A673 (cell line): ENCODE measurements around the gene SLC26A4. TPM values are rescaled to one million over a fixed set of nuclear protein-coding genes. Genes with fewer than 3 reads are reported as not detected.

Source experiments
- BruUV-seq: library from RNA; stranded (reverse); fragments of 400-500 nt; replicated peaks from 2 replicates; lab custom pipeline; 2021; lab: Mats Ljungman, UMichigan
- CTCF ChIA-PET: fragments of 300-600 bp; sonication (Branson Sonifier 250); formaldehyde crosslinking; loops from one replicate; lab custom pipeline; 2022; ENCODE audit warnings: antibody characterized with exemption; lab: Charles Lee
- POLR2A ChIA-PET: fragments of 300-600 bp; sonication (Branson Sonifier 250); formaldehyde crosslinking; loops from one replicate; lab custom pipeline; 2022; ENCODE audit warnings: antibody characterized with exemption; ENCODE audit not compliant: low non-redundant PET; lab: Charles Lee
- DNase-seq: peaks from one replicate; pipeline ENCODE4 v3.0.0-alpha.2; 2015; ENCODE audit warnings: low spot score
- H3K27ac ChIP-seq: fragments of 200-600 bp; sonication (generic); 2 replicates; pipeline ENCODE4 v1.5.1; 2016; ENCODE audit warnings: mixed run types, low read depth, mild to moderate bottlenecking, mixed read lengths, antibody characterized with exemption, low read length; ENCODE audit not compliant: poor library complexity, severe bottlenecking
- H3K27me3 ChIP-seq: fragments of 200-600 bp; sonication (generic); replicated peaks from 2 replicates; pipeline ENCODE4 v1.6.1; 2017; ENCODE audit warnings: mixed run types, low read depth, mild to moderate bottlenecking, mixed read lengths, antibody characterized with exemption, low read length; ENCODE audit not compliant: insufficient read depth, poor library complexity
- H3K36me3 ChIP-seq: fragments of 200-600 bp; sonication (generic); 2 replicates; pipeline ENCODE4 v1.6.1; 2016; ENCODE audit warnings: mixed run types, mild to moderate bottlenecking, mixed read lengths, antibody characterized with exemption, low read length; ENCODE audit not compliant: insufficient read depth, poor library complexity, severe bottlenecking
- H3K4me1 ChIP-seq: fragments of 200-600 bp; sonication (generic); 2 replicates; pipeline ENCODE4 v1.6.1; 2017; ENCODE audit warnings: mixed run types, mild to moderate bottlenecking, mixed read lengths, antibody characterized with exemption, low read length; ENCODE audit not compliant: insufficient read depth, poor library complexity, severe bottlenecking
- H3K4me3 ChIP-seq: fragments of 200-600 bp; sonication (generic); 2 replicates; pipeline ENCODE4 v1.5.1; 2016; ENCODE audit warnings: low read depth, mixed run types, mild to moderate bottlenecking, mixed read lengths, low read length; ENCODE audit not compliant: poor library complexity, severe bottlenecking
- H3K9me3 ChIP-seq: fragments of 200-600 bp; sonication (generic); 2 replicates; pipeline ENCODE4 v1.6.1; 2016; ENCODE audit warnings: mixed run types, low read depth, mild to moderate bottlenecking, mixed read lengths, antibody characterized with exemption, low read length; ENCODE audit not compliant: poor library complexity, severe bottlenecking
- CTCF ChIP-seq: fragments of 300-800, 200-600 bp; sonication (generic); conservative IDR thresholded peaks from 2 replicates; pipeline ENCODE4 v1.5.1; 2017; ENCODE audit warnings: low read depth, mild to moderate bottlenecking, antibody characterized with exemption, low read length, moderate library complexity, mixed read lengths
- EZH2 ChIP-seq: fragments of 200-600 bp; sonication (generic); IDR thresholded peaks from 2 replicates; pipeline ENCODE4 v1.6.1; 2017; ENCODE audit warnings: borderline replicate concordance, low read depth, mild to moderate bottlenecking, mixed read lengths, antibody characterized with exemption, low read length; ENCODE audit not compliant: poor library complexity, severe bottlenecking
- intact Hi-C: fragments of 100-400 bp; cut with micrococcal nuclease; formaldehyde crosslinking; loops from one replicate; pipeline ENCODE4 v1.10.0; 2022; ENCODE audit not compliant: unreplicated experiment
- total RNA-seq: library from RNA; stranded (reverse); gene quantifications from 2 replicates; pipeline ENCODE4 v1.2.3, GENCODE V29; 2021

SLC26A4 gene
- total RNA-seq, 1 experiment from 2014 or later = not detected

DNA sequence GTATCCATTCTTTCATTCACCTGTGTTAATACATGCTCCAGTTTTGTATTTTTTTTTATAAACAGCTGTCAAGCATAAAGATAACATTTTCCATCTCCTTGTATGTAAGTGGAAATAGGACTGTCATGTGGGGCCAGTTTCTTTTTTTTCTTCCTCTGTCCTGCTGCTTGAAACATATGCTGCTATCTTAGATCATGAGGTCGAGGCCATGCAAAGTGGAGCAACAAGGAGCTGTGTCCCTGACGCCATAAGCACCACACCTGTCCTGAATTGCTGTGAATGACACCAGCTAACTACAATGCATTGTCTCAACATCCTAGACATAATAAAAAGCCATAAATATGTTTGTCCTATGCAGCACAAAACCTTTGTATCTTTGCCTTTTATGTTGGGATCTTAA is 37.7 kb upstream of the SLC26A4 start:
- POLR2A ChIA-PET = no interaction called here
- BruUV-seq = no TSS peak
- Histone ChIP-seq H3K9me3 (no peaks in the 10 kb centered on the region), H3K36me3 (no peaks in the 10 kb centered on the region), H3K27ac (no peak overlapping the region), H3K27me3 (no peaks in the 10 kb centered on the region), H3K4me3 (no peak overlapping the region), H3K4me1 (no peaks in the 10 kb centered on the region)
- no peak for TF ChIP-seq EZH2
- TF ChIP-seq CTCF = no peak
- no peak for DNase-seq
- CTCF ChIA-PET = no interaction called here
- intact Hi-C loops = no loop called here

DNA sequence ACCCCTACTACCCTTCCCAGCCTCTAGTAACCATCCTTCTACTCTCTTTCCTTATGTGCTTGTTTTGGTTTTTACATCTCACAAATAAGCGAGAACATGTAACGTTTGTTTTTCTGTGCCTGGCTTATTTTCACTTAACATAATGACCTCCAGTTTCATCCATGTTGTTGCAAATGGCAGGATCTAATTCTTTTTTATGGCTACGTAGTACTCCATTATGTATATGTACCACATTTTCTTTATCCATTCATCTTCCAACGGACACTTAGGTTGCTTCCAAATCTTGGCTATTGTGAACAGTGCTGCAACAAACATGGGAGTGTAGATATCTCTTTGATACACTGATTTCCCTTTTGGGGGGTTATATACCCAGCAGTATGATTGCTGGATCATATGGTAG is 33.6 kb upstream of the SLC26A4 start:
- BruUV-seq = no TSS peak
- no peak for DNase-seq
- CTCF ChIA-PET = no interaction called here
- intact Hi-C loops = no loop called here
- H3K27ac ChIP-seq = no peak overlapping the region
- H3K36me3 ChIP-seq = no peaks in the 10 kb centered on the region
- no peaks in the 10 kb centered on the region for H3K9me3 ChIP-seq
- no peaks in the 10 kb centered on the region for H3K4me1 ChIP-seq
- TF ChIP-seq CTCF (no peak), EZH2 (no peak)
- H3K27me3 ChIP-seq = no peaks in the 10 kb centered on the region
- POLR2A ChIA-PET = no interaction called here
- no peak overlapping the region for H3K4me3 ChIP-seq

DNA sequence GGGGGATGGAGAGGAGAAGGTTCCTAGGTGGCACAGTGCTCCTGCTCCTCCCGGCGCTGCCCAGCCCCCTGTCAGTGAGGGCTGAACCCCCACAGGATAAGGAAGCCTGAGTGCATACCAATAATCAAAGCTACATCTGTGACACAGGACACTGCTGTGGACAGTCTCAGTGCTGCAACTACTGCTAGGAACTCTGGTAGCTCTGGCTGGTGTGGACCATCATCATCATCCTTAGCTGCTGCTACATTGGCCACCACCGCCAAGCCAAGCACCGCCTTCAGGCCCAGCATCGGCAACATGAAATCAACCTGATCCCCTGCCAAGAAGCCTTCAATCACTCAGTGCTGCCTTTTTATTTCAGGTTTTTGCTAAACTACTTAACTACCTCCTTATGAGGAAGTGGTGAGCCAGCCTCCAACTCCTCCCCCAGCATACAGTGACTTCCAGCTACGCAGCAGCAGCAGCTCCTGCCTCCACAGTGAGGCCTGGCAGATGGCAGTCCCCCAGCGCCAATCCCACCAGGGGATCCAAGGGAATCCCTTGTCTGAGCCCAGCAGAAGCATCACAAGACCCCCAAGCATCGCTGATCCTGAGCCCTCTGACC is 32.1 kb upstream of the SLC26A4 start:
- CTCF ChIA-PET = no interaction called here
- intact Hi-C loops = no loop called here
- DNase-seq = no peak
- no TSS peak for BruUV-seq
- H3K36me3 ChIP-seq = no peaks in the 10 kb centered on the region
- H3K27ac ChIP-seq = no peak overlapping the region
- POLR2A ChIA-PET = no interaction called here
- H3K4me3 ChIP-seq = no peak overlapping the region
- no peaks in the 10 kb centered on the region for H3K9me3 ChIP-seq
- no peaks in the 10 kb centered on the region for H3K27me3 ChIP-seq
- no peaks in the 10 kb centered on the region for H3K4me1 ChIP-seq
- TF ChIP-seq EZH2 (no peak), CTCF (no peak)
